Stimulated activated CD4-positive, alpha-beta T cell treated with anti-CD3 and anti-CD28 coated beads, Interleukin-2, amount 100 ng/mL, for 4 hours (primary cell): ENCODE data around the gene MTCL1.

Source experiments
- DNase-seq: peaks from one replicate; pipeline ENCODE4 v3.0.0-alpha.2; 2020; ENCODE audit warnings: low read depth

Gene MTCL1

GRCh38 chr18:8771930-8772329 lies 66.6 kb downstream of the MTCL1 start:
- no peak for DNase-seq

DNA sequence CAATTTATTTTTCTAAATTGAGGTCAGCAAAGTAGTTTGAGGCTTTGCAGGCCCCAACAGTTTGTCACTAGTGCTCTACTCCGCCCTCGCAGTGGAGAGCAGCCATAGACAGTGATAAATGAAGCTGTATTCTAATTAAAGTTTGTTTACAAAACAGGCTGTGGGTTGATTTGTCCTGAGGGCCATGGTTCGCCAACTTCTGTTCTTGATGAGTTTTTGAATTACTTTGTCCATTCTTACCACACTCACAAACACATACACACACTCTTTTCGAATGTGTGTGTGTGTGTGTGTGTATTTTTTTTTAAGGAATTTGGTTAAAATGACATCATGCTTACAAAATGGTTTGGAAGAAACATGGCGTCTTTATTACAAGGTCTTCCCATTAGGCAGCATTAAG lies 68.6 kb downstream of the MTCL1 start:
- no peak for DNase-seq

GRCh38 chr18:8776013-8776943 lies 70.9 kb downstream of the MTCL1 start:
- no peak for DNase-seq

GRCh38 chr18:8777846-8778245 lies 72.5 kb downstream of the MTCL1 start:
- no peak for DNase-seq

- DNase-seq: no peak
These were observed 73.0 kb downstream of the MTCL1 start for GRCh38 chr18:8778386-8778785.

GRCh38 chr18:8778824-8779223 lies 73.5 kb downstream of the MTCL1 start:
- DNase-seq: no peak

GRCh38 chr18:8779251-8779650 lies 73.9 kb downstream of the MTCL1 start:
- no peak for DNase-seq

GRCh38 chr18:8780227-8780626 lies 74.9 kb downstream of the MTCL1 start:
- no peak for DNase-seq

DNA sequence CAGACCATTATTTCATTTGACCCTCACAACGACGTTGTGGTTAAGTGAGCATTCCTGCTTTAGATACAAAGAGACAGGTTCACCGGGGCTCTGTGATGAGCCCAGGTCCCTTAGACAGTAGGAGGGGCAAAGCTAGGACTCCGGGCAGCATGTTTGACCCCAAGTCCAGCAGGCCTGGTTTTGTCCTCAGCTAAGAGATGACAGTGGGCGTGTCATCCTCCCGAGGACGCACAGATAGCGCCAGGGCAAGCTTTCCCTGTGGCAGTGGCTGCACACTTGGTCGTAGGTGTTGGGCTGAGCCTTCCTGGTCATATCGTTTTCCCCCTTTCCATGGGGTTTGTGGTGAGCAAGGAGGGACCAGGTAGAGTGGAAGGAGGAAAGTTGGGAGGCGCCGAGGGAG lies 76.3 kb downstream of the MTCL1 start:
- DNase-seq: no peak

GRCh38 chr18:8783335-8783993 lies 78.1 kb downstream of the MTCL1 start:
- no peak for DNase-seq

GRCh38 chr18:8783994-8784530 lies 78.7 kb downstream of the MTCL1 start:
- DNase-seq: no peak

- no peak for DNase-seq
These were observed 79.9 kb downstream of the MTCL1 start for GRCh38 chr18:8785261-8785660.

DNA sequence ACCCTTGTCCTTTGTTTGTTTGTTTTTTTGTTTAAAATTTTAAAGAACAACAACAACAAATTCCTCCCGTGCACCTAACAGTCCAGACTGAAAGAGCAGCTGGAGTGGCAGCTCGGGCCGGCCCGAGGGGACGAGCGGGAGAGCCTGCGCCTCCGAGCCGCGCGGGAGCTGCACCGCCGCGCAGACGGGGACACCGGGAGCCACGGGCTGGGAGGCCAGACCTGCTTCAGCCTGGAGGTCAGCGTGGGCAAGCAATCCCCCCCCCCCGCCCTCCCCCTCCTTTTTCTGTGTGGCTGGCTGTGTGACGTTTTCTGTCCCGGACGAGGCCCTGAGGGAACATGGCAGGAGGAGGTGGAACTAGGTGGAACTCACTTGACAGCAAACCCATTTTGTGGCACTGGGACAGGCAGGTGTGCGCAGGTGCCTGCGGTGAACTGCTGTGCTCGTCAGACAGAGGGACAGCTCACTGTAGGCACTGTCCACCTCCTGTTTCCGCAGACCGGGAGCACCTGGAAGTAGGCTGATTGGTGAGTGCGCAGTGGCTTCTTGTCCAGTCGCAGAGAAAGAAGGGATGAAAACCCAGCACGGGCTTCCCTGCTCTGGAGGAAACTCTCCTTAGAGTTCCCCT lies 80.6 kb downstream of the MTCL1 start:
- no peak for DNase-seq

GRCh38 chr18:8786483-8787370 lies 81.4 kb downstream of the MTCL1 start:
- no peak for DNase-seq

GRCh38 chr18:8787371-8787670 lies 82.0 kb downstream of the MTCL1 start:
- no peak for DNase-seq

DNA sequence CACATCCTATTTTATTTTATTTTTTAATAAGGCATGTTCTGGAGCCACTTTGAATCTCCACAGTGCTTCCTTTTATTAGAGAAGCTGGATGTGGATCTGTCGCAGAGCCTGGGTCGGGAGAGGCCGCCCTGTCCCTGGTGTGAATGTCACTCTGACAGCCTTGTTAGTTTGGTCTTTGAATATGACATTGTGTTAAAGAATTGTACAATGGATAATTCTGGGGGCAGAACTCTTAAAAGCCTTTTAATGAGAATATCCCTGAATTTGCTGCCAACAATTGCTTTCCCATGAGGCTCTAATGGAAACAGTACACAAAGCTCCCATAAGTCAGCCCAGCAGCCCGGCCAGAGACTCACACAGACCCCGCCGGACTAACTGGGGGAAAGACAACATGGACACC lies 82.4 kb downstream of the MTCL1 start:
- DNase-seq: no peak

- no peak for DNase-seq
These were observed 83.4 kb downstream of the MTCL1 start for GRCh38 chr18:8788503-8789429.

DNA sequence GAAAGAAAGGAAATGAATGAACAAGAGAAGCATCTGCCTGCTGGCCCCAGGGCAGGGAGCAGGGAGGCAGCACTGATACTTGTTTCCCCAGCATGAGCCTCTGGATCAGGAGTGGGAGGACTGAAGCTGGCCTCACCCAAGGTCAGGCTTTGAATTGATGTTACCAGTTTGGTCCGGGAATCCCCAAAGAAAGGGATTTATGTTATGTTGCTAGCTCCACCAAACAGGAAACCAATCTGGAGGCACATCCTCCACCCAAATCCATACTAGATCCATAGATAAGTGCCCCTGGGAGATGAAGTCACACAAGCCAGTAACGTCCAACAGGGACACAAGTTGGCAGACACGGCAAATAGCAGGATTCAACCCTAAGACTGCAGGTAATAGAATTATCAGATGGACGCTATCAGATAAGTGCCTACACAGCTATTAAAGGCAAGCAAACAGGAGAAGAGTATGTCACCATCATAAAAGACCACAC lies 85.9 kb downstream of the MTCL1 start:
- DNase-seq: no peak

DNA sequence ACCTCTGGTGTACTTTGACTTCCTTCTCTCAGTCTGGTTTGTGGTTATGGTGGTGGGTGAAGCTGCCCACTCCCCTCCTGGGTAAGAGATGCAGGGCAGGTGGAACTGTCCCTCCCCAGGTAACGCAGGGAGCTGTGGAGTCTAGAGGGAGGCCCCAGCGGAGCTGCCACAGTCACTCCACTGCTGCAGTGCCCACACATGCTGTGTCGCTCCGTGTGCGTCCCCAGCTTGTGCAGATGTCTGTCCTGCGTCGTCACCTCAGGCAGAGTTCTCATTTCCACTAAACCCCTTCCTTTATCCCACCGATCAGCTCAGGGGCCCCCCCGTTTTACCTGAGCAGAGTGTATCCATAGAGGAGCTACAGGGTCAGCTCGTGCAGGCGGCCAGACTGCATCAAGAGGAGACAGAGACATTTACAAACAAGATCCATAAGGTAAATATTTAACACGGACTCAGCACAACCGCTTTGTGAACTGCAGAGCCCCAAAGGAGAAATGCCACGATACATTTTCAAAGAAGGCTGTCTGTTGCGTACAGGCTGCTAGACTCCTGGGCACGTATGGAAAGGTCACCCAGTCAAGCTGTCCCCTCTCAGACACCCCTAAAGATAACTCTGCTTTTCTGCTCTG lies 87.4 kb downstream of the MTCL1 start:
- DNase-seq: no peak
